ENCODE results near the gene KIF26A. TPM values are rescaled to one million over a fixed set of nuclear protein-coding genes. Genes with fewer than 3 reads are reported as not detected.

KIF26A gene
- total RNA-seq, 2 donors from 2014 or later, result 1.6 to 13.9 TPM

DNA sequence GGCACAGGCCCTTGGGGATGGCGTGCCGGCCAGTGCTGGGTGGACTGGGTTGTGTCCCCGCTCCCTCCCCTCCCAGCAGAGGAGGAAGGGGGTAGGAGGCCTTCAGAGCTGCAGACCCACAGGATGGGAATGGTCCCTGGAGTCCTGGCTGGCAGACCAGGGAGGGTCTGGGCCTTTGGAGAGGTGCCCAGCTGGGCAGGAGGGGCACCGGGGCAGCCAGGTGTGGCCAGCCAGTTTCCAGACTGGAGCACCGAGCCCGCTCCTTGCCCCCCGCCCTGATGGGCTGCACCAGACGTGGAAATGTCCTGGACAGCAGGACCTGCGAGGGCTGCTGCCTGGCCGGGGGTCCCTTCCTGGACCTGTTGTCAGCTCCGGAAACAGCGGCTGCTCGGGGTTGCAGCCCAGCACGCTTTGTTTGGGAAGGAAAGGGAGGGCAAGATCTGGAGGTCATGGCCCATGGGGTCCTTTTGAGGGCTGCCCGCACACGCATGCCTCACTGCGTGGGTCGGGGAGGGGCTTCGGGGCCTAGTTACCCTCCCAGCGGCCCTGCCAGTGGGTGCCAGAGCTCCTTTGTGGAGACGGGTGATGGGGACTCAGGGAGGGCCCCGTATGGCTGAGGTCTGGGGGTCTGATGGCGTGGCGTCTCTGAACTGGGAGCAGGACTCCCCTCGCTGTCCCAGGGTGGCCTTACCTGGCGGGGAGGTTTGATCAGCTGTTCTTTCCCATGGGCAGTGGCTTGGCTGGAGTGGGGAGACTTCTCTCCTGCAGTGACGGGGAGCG is 9.1 kb downstream of the KIF26A start:
- intact Hi-C loops (cut with DNase I), result no loop called here
- H3K27me3 ChIP-seq (replicated peaks; ENCODE audit: insufficient read depth), result no peaks in the 10 kb centered on the region
- no peak overlapping the region for H3K4me3 ChIP-seq
- TF ChIP-seq, protein P1, sequence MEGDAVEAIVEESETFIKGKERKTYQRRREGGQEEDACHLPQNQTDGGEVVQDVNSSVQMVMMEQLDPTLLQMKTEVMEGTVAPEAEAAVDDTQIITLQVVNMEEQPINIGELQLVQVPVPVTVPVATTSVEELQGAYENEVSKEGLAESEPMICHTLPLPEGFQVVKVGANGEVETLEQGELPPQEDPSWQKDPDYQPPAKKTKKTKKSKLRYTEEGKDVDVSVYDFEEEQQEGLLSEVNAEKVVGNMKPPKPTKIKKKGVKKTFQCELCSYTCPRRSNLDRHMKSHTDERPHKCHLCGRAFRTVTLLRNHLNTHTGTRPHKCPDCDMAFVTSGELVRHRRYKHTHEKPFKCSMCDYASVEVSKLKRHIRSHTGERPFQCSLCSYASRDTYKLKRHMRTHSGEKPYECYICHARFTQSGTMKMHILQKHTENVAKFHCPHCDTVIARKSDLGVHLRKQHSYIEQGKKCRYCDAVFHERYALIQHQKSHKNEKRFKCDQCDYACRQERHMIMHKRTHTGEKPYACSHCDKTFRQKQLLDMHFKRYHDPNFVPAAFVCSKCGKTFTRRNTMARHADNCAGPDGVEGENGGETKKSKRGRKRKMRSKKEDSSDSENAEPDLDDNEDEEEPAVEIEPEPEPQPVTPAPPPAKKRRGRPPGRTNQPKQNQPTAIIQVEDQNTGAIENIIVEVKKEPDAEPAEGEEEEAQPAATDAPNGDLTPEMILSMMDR (IDR thresholded peaks at IDR 0.05), result no peak
- TF ChIP-seq POLR2AphosphoS5 (IDR thresholded peaks at IDR 0.05), result no peak
- TF ChIP-seq POLR2A (IDR thresholded peaks at IDR 0.05), result no peak
- 86% methylated on average over 28 of the region's 28 CpGs for WGBS
- H3K4me1 ChIP-seq (replicated peaks), result no peaks in the 10 kb centered on the region
- no peak for DNase-seq (ENCODE audit: low spot score)
- H3K36me3 ChIP-seq, result no peaks in the 10 kb centered on the region
- no peaks in the 10 kb centered on the region for H3K9me3 ChIP-seq
- H3K27ac ChIP-seq, result no peak overlapping the region

DNA sequence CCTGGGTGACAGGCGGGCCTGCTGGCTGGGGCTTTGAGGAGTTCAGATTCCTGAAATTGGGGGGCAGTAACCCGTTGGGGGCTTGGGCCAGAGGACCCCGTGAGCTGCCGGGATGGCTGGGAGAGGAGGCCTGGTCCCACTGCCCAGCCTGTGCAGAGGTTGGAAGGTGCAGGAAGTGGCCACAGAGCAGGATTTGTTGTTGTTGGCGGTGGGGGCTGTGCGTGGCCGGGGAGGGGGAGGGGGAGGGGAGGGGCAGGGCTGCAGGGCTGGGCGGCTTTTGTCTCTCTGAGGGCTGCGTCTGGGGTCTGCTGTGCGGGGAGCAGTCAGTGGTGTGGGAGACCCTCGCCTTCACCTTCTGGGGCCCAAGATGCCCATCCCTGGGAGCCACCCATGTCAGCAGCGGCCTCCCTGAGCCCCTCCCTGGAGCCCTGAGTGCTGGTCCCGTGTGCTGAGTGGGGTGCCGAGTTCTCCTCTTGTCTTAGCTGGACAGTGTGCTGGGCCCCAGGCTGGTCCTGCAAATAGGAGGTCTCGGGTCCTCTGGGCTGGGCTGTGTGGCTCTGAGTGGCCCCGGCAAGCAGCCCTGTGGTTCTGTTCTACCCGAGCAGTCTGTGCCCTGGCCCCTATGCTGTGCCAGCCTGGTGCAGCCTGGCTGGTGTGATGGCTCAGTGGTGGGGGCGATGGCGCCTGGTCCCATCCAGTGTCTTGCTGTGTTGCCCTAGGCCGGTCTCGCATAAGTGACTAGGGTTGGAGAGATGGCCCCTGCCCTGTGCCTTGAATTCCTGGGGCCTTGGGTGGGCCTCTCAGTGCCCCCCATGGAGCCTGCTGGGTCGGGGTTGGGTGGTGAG is 10.3 kb downstream of the KIF26A start:
- Histone ChIP-seq H3K4me3 (no peak overlapping the region), H3K4me1 (replicated peaks) (no peaks in the 10 kb centered on the region), H3K9me3 (no peaks in the 10 kb centered on the region), H3K27me3 (replicated peaks; ENCODE audit: insufficient read depth) (no peaks in the 10 kb centered on the region), H3K36me3 (no peaks in the 10 kb centered on the region), H3K27ac (no peak overlapping the region)
- TF ChIP-seq, protein P1 (IDR thresholded peaks at IDR 0.05), result no peak
- TF ChIP-seq POLR2AphosphoS5 (IDR thresholded peaks at IDR 0.05), result no peak
- TF ChIP-seq POLR2A (IDR thresholded peaks at IDR 0.05), result no peak
- no peak for DNase-seq (ENCODE audit: low spot score)
- intact Hi-C loops (cut with DNase I), result no loop called here
- WGBS, result 84% methylated on average over 20 of the region's 22 CpGs

DNA sequence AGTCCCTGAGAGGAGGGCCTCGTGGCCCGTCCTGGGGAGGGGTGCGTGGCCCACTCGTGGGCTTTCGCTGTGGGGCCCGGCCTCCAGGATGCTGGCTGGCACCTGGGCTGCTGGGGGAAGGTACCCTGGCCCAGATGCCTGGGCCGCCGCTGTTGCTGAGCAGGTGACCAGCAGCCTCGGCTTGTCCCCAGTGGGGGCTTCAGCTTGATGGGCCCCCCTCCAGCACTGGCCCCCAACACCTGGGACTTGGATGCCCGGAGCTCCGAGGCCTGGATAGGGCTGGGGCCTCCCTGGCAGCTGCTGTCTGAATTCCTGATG is 10.8 kb downstream of the KIF26A start:
- H3K36me3 ChIP-seq, result no peaks in the 10 kb centered on the region
- 73% methylated on average over 3 of the region's 11 CpGs for WGBS
- no peak for DNase-seq (ENCODE audit: low spot score)
- H3K27ac ChIP-seq, result no peak overlapping the region
- no peaks in the 10 kb centered on the region for H3K4me1 ChIP-seq (replicated peaks)
- intact Hi-C loops (cut with DNase I), result no loop called here
- no peaks in the 10 kb centered on the region for H3K27me3 ChIP-seq (replicated peaks; ENCODE audit: insufficient read depth)
- H3K4me3 ChIP-seq, result no peak overlapping the region
- no peaks in the 10 kb centered on the region for H3K9me3 ChIP-seq
- TF ChIP-seq, protein P1 (IDR thresholded peaks at IDR 0.05), result no peak
- TF ChIP-seq POLR2A (IDR thresholded peaks at IDR 0.05) (no peak), POLR2AphosphoS5 (IDR thresholded peaks at IDR 0.05) (no peak)

DNA sequence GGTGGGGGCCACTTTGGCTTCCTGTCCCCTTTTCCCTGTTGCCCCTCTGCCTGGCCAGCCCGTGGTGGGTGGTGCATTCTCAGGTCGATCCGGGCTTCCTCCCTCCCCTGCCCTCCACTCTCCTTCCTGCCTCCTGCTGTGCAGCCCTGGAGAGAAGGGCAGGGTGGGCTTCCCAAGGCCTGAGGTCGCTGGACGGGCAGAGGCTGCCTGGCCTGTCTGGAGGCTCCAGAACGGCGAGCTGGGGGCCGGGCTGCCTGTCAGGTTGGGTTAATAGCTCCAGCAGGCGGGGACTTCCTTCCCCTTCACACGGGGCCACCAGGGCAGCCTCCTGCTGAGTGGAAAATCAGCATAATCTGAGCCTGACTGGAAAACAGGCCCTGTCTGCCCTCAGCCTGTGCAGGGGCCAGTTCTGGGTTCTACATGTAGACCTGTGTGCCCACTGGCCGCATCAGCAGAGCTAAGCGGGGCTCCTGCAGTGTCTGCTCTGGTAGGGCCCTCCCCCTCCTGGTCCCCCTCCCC is 11.3 kb downstream of the KIF26A start:
- Histone ChIP-seq H3K4me1 (replicated peaks) (no peaks in the 10 kb centered on the region), H3K36me3 (no peaks in the 10 kb centered on the region), H3K27me3 (replicated peaks; ENCODE audit: insufficient read depth) (no peaks in the 10 kb centered on the region), H3K9me3 (no peaks in the 10 kb centered on the region), H3K27ac (no peak overlapping the region), H3K4me3 (no peak overlapping the region)
- intact Hi-C loops (cut with DNase I), result no loop called here
- TF ChIP-seq POLR2A (IDR thresholded peaks at IDR 0.05) (no peak), POLR2AphosphoS5 (IDR thresholded peaks at IDR 0.05) (no peak)
- TF ChIP-seq, protein P1 (IDR thresholded peaks at IDR 0.05), result no peak
- 46% methylated on average over 12 of the region's 12 CpGs for WGBS
- DNase-seq (ENCODE audit: low spot score), result no peak

All from prostate gland (tissue), 2 donors.